Endothelial cell of hepatic sinusoid (primary cell): ENCODE data around the gene PSMB2.

Experiments
- in situ Hi-C: cut with HindIII; loops from 2 replicates; pipeline ENCODE4 v1.10.0; 2017; ENCODE audit warnings: low sequenced_read_pairs

PSMB2 gene

DNA sequence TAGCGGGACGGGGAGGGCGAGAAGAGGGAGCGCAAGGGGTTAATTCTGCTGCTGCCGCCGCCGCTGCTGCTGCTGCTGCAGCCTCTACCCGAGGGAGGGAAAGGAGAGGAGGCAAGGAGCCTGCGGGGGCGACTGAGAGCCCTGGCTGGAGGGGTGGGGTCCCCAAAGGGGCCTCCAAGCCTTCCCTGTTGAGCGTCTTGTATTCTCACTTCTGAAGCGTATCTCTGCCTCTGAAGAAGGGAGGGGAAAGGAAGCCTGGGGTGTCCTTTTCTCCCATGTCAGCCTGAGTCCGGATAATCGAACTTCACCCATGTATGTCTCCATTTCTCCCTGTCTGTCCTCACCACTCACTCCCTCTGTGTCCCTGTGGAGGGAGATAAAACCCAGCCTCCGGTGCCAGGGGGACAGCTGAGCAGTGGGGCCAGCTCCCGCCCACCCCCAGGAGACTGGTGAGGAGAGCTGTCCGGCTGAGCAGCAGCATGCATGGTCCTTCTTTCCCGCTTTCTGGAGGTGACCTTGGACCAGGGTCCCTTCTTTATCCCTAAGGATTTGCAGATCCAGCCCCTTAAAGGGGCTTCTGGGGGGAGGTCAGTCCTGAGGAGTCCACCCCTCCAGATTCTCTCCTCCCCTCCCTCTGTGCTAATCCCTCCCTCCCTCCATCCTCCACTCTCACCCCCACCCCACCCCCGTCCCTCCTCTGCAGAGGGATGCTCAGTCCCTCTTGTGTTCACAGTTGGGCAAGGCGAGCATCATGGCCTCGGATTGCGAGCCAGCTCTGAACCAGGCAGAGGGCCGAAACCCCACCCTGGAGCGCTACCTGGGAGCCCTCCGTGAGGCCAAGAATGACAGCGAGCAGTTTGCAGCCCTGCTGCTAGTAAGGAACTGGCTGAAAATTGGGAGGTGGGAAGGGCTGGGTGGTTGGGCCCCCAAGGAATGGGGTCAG lies 82.7 kb downstream of the PSMB2 start:
- in situ Hi-C loops, result no loop called here

- in situ Hi-C loops, result no loop called here
These were observed 83.5 kb downstream of the PSMB2 start, which contains the start of gene NCDN for GRCh38 chr1:35557611-35558373. NCDN (plus strand) TSS chr1:35557799; CDS start chr1:35558191, 392 bp downstream.

- in situ Hi-C loops, result no loop called here
These were observed 84.2 kb downstream of the PSMB2 start, which contains the start of gene KIAA0319L for GRCh38 chr1:35557118-35557610. KIAA0319L (minus strand) TSS chr1:35557403; CDS start chr1:35554491, 2,912 bp downstream.

GRCh38 chr1:35556484-35557117 lies 84.7 kb downstream of the PSMB2 start:
- in situ Hi-C loops, result no loop called here

GRCh38 chr1:35555601-35556477 lies 85.5 kb downstream of the PSMB2 start:
- in situ Hi-C loops, result no loop called here

DNA sequence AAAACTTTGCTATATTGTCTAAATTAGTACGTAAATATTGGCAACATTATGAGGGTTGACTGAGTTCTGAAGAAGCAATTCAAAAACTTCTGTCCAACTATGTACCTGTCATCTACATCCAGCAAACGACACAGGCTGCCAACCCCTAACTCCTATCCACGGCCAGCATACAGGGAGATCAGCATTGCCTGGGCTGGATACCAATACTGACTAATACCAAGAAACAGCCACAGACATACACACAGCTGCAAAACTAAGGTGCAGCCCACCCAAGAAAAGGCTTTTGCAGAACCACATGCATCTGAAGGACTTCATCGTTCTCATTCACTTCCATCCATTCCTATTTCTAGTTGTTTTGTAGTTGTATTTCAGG lies 86.1 kb downstream of the PSMB2 start:
- in situ Hi-C loops, result no loop called here

DNA sequence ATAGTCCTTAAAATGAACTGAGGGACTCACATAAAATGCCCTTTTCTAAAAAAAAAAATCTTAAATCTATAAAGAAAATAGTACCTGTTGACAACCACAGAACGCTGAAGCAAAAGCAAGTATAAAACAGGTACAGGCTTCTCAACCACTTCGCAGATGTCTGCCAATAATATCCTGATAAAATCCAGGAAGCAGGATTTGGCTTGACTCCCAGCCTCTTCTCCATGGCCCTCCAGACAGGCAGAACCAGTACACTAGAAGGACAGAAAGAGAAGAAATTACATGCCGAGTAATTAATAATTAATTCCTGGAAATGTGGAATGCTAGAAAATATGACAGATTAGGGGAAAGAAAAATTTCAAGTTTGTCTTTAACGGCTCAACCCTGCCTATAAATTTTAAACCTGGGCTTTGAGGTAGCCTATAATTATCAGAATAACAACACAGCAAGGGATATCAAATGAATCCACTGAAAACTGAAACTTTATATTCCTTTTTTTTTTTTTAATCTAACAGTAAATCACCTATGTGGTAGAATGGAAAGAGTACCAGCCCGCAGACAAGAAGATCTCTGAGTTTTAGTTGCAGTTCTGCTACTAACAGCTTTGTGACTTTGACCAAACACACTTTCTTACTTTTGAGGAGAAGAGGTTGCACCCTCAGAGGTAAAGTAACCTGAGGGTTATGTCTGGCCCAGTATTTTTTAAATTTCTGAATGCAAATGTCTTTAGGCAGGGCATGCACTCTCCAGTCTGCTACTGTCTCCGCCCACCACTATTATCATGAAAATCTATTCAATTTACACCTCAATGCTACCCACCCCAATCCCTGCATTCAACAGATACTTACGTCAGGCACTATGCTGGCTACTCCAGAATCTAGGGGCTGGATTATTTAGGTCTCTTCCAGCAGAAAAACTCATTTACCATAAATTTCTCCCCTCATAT lies 86.8 kb downstream of the PSMB2 start:
- in situ Hi-C loops, result no loop called here

GRCh38 chr1:35553851-35554250 lies 87.5 kb downstream of the PSMB2 start:
- in situ Hi-C loops, result no loop called here
